Heart left ventricle (tissue), 16 donors: ENCODE results near the gene ITSN1. TPM values are rescaled to one million over a fixed set of nuclear protein-coding genes. Genes with fewer than 3 reads are reported as not detected.
"Not testable (repeated sequence)": the region's sequence is repeated elsewhere in the genome, so short reads cannot be mapped to it uniquely, and the experiment has no call there.

Experiments used
- ATAC-seq, 4 donors: fragments of 200-7000 bp; cut with Tn5 transposase; one replicate each; pipeline ENCODE4 v1.9.1; 2020 to 2022; ENCODE audit warnings: moderate library complexity in 4 of 4, mild to moderate bottlenecking in 3 of 4, moderate number of reproducible peaks in 1 of 4
- DNase-seq, 5 donors: peaks; one replicate each; pipeline ENCODE4 v3.0.0-alpha.2; 2020
- H3K27ac ChIP-seq, 12 donors: fragments of 200-600 bp; sonication (generic) in 4 of 12; one replicate each; pipeline versions ENCODE4 v1.5.0 to v1.8.0; 2016 to 2022; ENCODE audit warnings: mild to moderate bottlenecking in 2 of 12
- H3K27me3 ChIP-seq, 9 donors: fragments of 200-600 bp; sonication (generic) in 2 of 9; one replicate each; pipeline versions ENCODE4 v1.5.1 to v1.8.0; 2016 to 2022; ENCODE audit warnings: mild to moderate bottlenecking in 3 of 9
- H3K36me3 ChIP-seq, 9 donors: fragments of 200-600 bp; sonication (generic) in 2 of 9; one replicate each; pipeline versions ENCODE4 v1.5.0 to v1.8.0; 2018 to 2022; ENCODE audit warnings: mild to moderate bottlenecking in 2 of 9
- H3K4me1 ChIP-seq, 12 donors: fragments of 200-600 bp; sonication (generic) in 4 of 12; one replicate each; pipeline versions ENCODE4 v1.5.0 to v1.8.0; 2016 to 2022; ENCODE audit warnings: mild to moderate bottlenecking in 3 of 12
- H3K4me3 ChIP-seq, 12 donors: fragments of 200-600 bp; sonication (generic) in 4 of 12; one replicate each; pipeline versions ENCODE4 v1.5.0 to v1.8.0; 2017 to 2022; ENCODE audit warnings: mild to moderate bottlenecking in 9 of 12, moderate library complexity in 4 of 12
- H3K9me3 ChIP-seq, 12 donors: fragments of 200-600 bp; sonication (generic) in 4 of 12; one replicate each; pipeline versions ENCODE4 v1.5.0 to v1.8.0; 2016 to 2022; ENCODE audit warnings: mild to moderate bottlenecking in 1 of 12
- CTCF ChIP-seq, 12 donors: fragments of 200-600 bp; sonication (generic) in 4 of 12; IDR thresholded peaks; one replicate each; pipeline versions ENCODE4 v1.5.0 to v1.8.0; 2018 to 2022; ENCODE audit warnings: antibody characterized with exemption in 12 of 12, mild to moderate bottlenecking in 5 of 12
- POLR2A ChIP-seq, 2 donors: fragments of 450-650 bp; IDR thresholded peaks; one replicate each; pipeline ENCODE4 v1.6.1; 2017; ENCODE audit warnings: antibody characterized with exemption in 2 of 2, mild to moderate bottlenecking in 2 of 2, moderate library complexity in 2 of 2
- WGBS, 4 donors: extraction: QIAGEN DNeasy Blood & Tissue Kit in 2 of 4; methylation state at CpG; one replicate each; pipeline versions ENCODE4 v1.1.5 to v1.1.7; 2013 to 2018; 5-methylcytosine and 5-hydroxymethylcytosine counted together
- intact Hi-C, 10 donors: fragments of 100-400 bp; cut with DNase I; formaldehyde crosslinking; loops; one replicate each; pipeline versions ENCODE4 v1.11.1 to v1.14.2; 2022
- polyA plus RNA-seq, 2 donors: library from polyadenylated mRNA; stranded (reverse); fragments of 200-250 nt; gene quantifications; one replicate each; pipeline ENCODE4 v1.2.3, GENCODE V29; 2013
- total RNA-seq, 9 donors: library from RNA; depleted of rRNA in 2 of 9; stranded (reverse); fragments of >200 nt in 2 of 9; fragmentation: NEBNext Ultra II Directional in 3 of 9; extraction: Animal tissue kit (Norgen Biotek cat#: 25700) in 3 of 9; gene quantifications; one replicate each; pipeline versions ENCODE4 v1.1.0 to v1.2.4, GENCODE V29; 2016 to 2023
- donor health status: ischemic (EF 13 %, LVEDD 7.1; RV severe dilation, severe dysfunction).
- donor health status: healthy with polysubstance abuse.
- donor health status: DM: no; HTN: yes; CAD: no.
- donor health status: DM: no; HTN: no; CAD: no.
- donor health status: ischemic (EF 25% LVEDD 6.9; RV normal size, moderate dysfunction).
- donor health status: ischemic (EF 25% LVEDD 5.7; RV mildly dilated, moderate dysfunction).
- donor health status: healthy.
- donor health status: DM: yes; HTN: yes; CAD: no.
- donor health status: ischemic (EF 35%, LVEDD 5.7; RV mildly dilated, moderate dysfunction).
- donor health status: nonischemic (EF 11% LVEDD 7.7; RV severe dilation, severe dysfunction).
- donor health status: DM: yes; HTN: yes; CAD: no.
- donor health status: PGD.
- donor health status: ischemic (EF 29% LVEDD 5.4; RV normal size, mild dysfunction).
- donor health status: nonischemic (EF 23%, LVEDD 6.1; RV moderate dilation, normal function).

ITSN1 gene
- total and polyA plus RNA-seq, 11 donors, result 17.2 to 51.5 (median 34.0) TPM

GRCh38 chr21:33611006-33611744, 31.1 kb upstream of the ITSN1 start:
- intact Hi-C loops, result no loop called here
- Histone ChIP-seq H3K4me1 (no peaks in the 10 kb centered on the region), H3K9me3 (no peaks in the 10 kb centered on the region), H3K27ac (no peak overlapping the region), H3K4me3 (no peak overlapping the region), H3K36me3 (peaks cover 0 to 89% (median 63%) of the 10 kb centered on the region in 9 donors), H3K27me3 (no peaks in the 10 kb centered on the region)
- WGBS, 4 donors, result 74 to 90% (median 85%) methylated on average over 7 of the region's 7 CpGs
- no peak for DNase-seq
- ATAC-seq, result no peak
- no peak for TF ChIP-seq CTCF (IDR thresholded peaks at IDR 0.05)

DNA sequence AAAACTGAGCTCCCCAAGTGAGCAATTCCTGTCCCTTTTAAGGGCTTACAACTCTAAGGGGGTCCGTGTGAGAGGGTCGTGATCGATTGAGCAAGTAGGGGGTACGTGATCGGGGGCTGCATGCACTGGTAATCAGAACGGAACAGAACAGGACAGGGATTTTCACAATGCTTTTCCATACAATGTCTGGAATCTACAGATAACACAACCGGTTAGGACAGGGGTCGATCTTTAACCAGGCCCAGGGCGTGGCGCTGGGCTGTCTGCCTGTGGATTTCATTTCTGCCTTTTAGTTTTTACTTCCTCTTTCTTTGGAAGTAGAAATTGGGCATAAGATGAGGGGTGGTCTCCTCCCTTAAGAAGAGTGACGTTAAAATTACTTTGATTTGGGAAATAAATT, 24.7 kb upstream of the ITSN1 start:
- ATAC-seq, result not testable (repeated sequence)
- peaks cover 0 to 92% (median 68%) of the 10 kb centered on the region in 9 donors for H3K36me3 ChIP-seq

DNA sequence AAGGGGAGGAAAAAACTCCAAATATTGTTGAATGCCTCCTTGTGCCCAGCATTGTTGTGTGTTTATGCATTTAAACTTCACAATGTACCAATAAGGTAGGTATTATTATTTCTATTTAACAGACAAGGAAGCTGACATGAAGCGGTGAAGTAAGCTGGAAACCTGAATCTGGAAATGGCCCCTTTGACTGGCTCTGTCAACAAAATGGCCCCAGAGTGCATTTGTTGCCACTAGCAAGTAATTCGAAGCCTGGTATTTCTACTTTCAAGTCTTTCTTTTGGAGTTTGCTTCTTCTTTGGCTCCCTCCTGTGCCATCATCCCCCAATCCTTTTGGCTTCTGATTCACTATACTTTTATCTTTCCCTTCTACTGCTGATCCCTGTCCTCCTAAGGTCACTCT, 23.9 kb upstream of the ITSN1 start:
- no peak overlapping the region for H3K4me3 ChIP-seq
- H3K27ac ChIP-seq, result no peak overlapping the region
- intact Hi-C loops, result no loop called here
- ATAC-seq (no peak), DNase-seq (no peak)
- no peaks in the 10 kb centered on the region for H3K9me3 ChIP-seq
- peaks cover 0 to 92% (median 68%) of the 10 kb centered on the region in 9 donors for H3K36me3 ChIP-seq
- WGBS, 4 donors, result 97 to 100% (median 99%) methylated on average over 2 of the region's 2 CpGs
- no peaks in the 10 kb centered on the region for H3K4me1 ChIP-seq
- TF ChIP-seq CTCF (IDR thresholded peaks at IDR 0.05) (no peak), POLR2A (IDR thresholded peaks at IDR 0.05) (no peak)
- no peaks in the 10 kb centered on the region for H3K27me3 ChIP-seq

More for the DNA sequence above, 24.7 kb upstream of the ITSN1 start:
- 92 to 97% (median 93%) methylated on average over 11 of the region's 11 CpGs for WGBS, 4 donors
- intact Hi-C loops, H3K27me3 ChIP-seq, H3K4me1 ChIP-seq, H3K9me3 ChIP-seq, DNase-seq, H3K4me3 ChIP-seq, H3K27ac ChIP-seq: not testable (repeated sequence)

- no peak for DNase-seq
- no peak overlapping the region for H3K27ac ChIP-seq
- H3K36me3 ChIP-seq, result peaks cover 0 to 92% (median 70%) of the 10 kb centered on the region in 9 donors
- no peaks in the 10 kb centered on the region for H3K9me3 ChIP-seq
- no peak overlapping the region for H3K4me3 ChIP-seq
- WGBS, 4 donors, result 91 to 96% (median 93%) methylated on average over 4 of the region's 4 CpGs
- H3K4me1 ChIP-seq, result no peaks in the 10 kb centered on the region
- no peak for ATAC-seq
- TF ChIP-seq CTCF (IDR thresholded peaks at IDR 0.05), result no peak
- no peak for TF ChIP-seq POLR2A (IDR thresholded peaks at IDR 0.05)
- intact Hi-C loops, result no loop called here
- H3K27me3 ChIP-seq, result no peaks in the 10 kb centered on the region
Measured at GRCh38 chr21:33619726-33620125, 22.6 kb upstream of the ITSN1 start.

DNA sequence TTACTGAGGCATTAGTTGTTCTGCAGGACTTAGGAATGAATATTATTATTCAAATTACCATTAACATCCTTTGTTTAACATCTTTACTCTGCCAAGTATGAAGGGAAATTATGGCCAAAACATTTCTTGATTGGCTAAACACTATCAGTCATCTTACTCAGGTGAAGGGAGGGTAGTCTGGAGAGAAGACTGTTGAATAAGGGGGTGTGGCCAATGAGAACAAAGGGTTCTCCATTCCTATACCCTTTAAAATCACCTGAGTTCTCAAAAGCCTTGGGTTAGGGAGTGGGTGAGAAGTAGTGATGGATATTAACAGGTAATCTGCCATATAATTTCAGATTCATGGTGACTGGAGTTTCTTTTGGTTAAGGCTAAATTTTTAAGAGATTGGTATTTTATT, 20.0 kb upstream of the ITSN1 start:
- Histone ChIP-seq H3K4me3 (no peak overlapping the region), H3K9me3 (no peaks in the 10 kb centered on the region), H3K36me3 (peaks cover 0 to 77% (median 51%) of the 10 kb centered on the region in 9 donors), H3K27me3 (no peaks in the 10 kb centered on the region), H3K27ac (no peak overlapping the region), H3K4me1 (no peaks in the 10 kb centered on the region)
- ATAC-seq (no peak), DNase-seq (no peak)
- TF ChIP-seq POLR2A (IDR thresholded peaks at IDR 0.05) (no peak), CTCF (IDR thresholded peaks at IDR 0.05) (no peak)
- intact Hi-C loops, result no loop called here

- H3K27ac ChIP-seq, DNase-seq, H3K4me3 ChIP-seq, intact Hi-C loops, H3K4me1 ChIP-seq, H3K27me3 ChIP-seq, ATAC-seq, H3K9me3 ChIP-seq: not testable (repeated sequence)
- peaks cover 0 to 74% (median 58%) of the 10 kb centered on the region in 9 donors for H3K36me3 ChIP-seq
- 92 to 95% (median 93%) methylated on average over 7 of the region's 7 CpGs for WGBS, 4 donors
Measured at GRCh38 chr21:33626151-33626550, 16.1 kb upstream of the ITSN1 start.
